ENCODE measurements around the gene GPR4. TPM values are rescaled to one million over a fixed set of nuclear protein-coding genes. Genes with fewer than 3 reads are reported as not detected.

GPR4 gene
- total and polyA plus RNA-seq, 2 of the 8 experiments (the other 6 are each of a cell fraction or from before 2014, with no cell fraction given) = 0.19 to 0.39 TPM

DNA sequence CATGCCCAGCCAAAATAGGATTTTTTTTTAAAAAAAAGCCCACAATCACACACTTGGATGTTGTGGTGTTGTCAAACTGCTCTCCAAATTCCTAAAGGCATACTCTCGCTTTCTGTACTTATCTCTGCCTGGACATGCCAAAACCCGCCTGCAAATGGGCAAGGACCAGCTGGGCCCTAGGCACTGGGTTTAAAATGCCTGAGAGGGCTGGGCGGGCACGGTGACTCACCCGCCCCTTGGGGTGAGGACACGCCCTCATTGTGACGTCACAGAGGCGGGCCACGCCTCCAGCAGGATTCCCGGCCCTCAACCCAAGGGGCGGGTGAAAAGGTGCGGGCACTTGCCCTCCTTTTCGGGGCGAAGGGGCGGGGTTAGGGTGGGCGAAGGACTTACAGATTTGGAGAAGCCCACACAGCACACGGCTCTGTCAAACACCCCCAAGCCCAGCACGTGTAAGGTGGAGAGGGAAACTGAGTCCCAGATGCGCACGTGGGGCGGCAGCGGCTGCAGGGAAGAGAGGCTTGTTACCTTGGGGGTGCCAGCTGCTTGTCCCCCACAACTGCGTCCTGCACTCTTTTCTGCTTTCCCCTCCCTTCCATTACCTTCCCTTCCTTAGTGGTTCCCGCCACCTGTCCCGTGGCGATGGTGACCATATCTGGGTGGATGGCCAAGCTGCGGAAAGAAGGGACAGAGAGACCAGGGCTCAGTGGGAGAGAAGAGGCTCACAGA lies 30.6 kb upstream of the GPR4 start (continued):
- TF ChIP-seq SIX5 (IDR thresholded peaks at IDR 0.05; ENCODE audit: low read depth, low read length) = no peak
- TF ChIP-seq MAFK (IDR thresholded peaks at IDR 0.05; ENCODE audit: low read depth, low read length) = no peak
- no peak for TF ChIP-seq SIRT6 (IDR thresholded peaks at IDR 0.05; ENCODE audit: low read length)
- no peak for TF ChIP-seq CBX8 (IDR thresholded peaks at IDR 0.05; ENCODE audit: borderline replicate concordance, low read depth, low read length)
- TF ChIP-seq NRF1 (IDR thresholded peaks at IDR 0.05; ENCODE audit: low read depth, low read length) = no peak
- TF ChIP-seq NANOG (IDR thresholded peaks at IDR 0.05; ENCODE audit: insufficient read depth, low read depth, low read length, poor library complexity, severe bottlenecking) = no peak
- TF ChIP-seq CHD2 (IDR thresholded peaks at IDR 0.05; ENCODE audit: low read length) = no peak
- TF ChIP-seq USF2 (IDR thresholded peaks at IDR 0.05; ENCODE audit: low read length) = no peak
- no peak; the same call in 1 of the 2 replicates for TF ChIP-seq TBP (IDR thresholded peaks at IDR 0.05; ENCODE audit: low read depth, low read length)
- TF ChIP-seq SRF (IDR thresholded peaks at IDR 0.05; ENCODE audit: low read depth, low read length) = no peak
- TF ChIP-seq CTBP2 (IDR thresholded peaks at IDR 0.05; ENCODE audit: borderline replicate concordance, insufficient read depth, insufficient read length, low read length) = no peak
- TF ChIP-seq TAF7 (optimal IDR thresholded peaks at IDR 0.05; ENCODE audit: borderline replicate concordance, low read depth, low read length) = no peak
- no peak for TF ChIP-seq CEBPB (IDR thresholded peaks at IDR 0.05; ENCODE audit: low read depth, low read length)
- no peak; a peak in 1 of 3 replicates for TF ChIP-seq POLR2A (IDR thresholded peaks at IDR 0.05; ENCODE audit: control extremely low read depth in 1 of 2, low read depth in 2 of 2, low read length in 2 of 2)
- TF ChIP-seq PHF8 (conservative IDR thresholded peaks at IDR 0.05; ENCODE audit: low read depth, low read length) = no peak
- TF ChIP-seq KDM5A (IDR thresholded peaks at IDR 0.05; ENCODE audit: low read length) = no peak
- no peak for TF ChIP-seq POU5F1 (IDR thresholded peaks at IDR 0.05; ENCODE audit: low read depth, low read length)
- no peak; the same call in 1 of the 2 replicates for TF ChIP-seq TAF1 (IDR thresholded peaks at IDR 0.05; ENCODE audit: low read depth, low read length)
- TF ChIP-seq RXRA (IDR thresholded peaks at IDR 0.05; ENCODE audit: insufficient read depth, low read depth, low read length) = no peak
